Umbilical cord (tissue), 2 donors: ENCODE measurements around the gene FFAR3. TPM values are rescaled to one million over a fixed set of nuclear protein-coding genes. Genes with fewer than 3 reads are reported as not detected.

Experiments
- DNase-seq: peaks from one replicate; pipeline ENCODE4 v3.0.0-alpha.2; 2015; ENCODE audit warnings: low spot score
- total RNA-seq: library from RNA; depleted of rRNA; stranded (reverse); fragments of >200 nt; gene quantifications from one replicate; pipeline ENCODE4 v1.2.3, GENCODE V29; 2014; ENCODE audit warnings: low replicate concordance; ENCODE audit not compliant: insufficient read depth

Gene FFAR3, protein sequence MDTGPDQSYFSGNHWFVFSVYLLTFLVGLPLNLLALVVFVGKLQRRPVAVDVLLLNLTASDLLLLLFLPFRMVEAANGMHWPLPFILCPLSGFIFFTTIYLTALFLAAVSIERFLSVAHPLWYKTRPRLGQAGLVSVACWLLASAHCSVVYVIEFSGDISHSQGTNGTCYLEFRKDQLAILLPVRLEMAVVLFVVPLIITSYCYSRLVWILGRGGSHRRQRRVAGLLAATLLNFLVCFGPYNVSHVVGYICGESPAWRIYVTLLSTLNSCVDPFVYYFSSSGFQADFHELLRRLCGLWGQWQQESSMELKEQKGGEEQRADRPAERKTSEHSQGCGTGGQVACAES
- 7.0 TPM for total RNA-seq

DNA sequence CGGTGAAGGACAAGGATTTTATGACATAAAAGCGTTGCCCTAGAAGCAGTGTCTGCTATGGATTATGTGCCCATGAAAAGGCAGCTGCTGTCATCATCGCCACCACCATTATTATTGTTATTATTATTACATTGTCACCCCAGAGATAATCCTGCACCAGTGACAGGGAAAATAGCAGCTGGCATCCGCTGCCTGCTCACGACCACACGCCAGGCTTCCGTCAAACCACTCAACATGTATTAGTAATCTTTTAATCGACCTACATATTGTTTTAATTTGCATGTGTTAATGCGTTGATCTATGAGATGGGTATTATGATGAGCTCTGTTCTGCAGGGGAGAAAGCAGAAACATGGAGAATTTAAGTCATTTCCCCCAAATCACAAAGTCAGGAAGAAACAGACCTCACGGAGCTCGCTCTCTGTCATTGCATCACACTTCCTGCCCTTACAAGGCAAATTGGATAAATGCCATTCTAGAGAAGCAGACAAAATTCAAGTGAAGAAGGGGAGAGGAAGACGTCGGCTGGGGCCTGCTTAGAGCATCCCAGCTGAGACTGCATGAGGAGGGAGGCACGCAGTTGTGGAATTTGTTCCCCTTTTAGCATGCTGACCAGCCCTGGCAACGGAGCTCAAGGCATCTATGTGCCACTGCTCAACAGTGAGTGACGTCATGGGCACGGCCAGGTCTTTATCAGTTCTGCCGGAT, at the start of gene FFAR3:
FFAR3 (plus strand) TSS at position 594 of the 707 bp plus-strand sequence. CDS start 431 bp downstream, outside the sequence.
- peak; percentile 77 for DNase-seq

DNA sequence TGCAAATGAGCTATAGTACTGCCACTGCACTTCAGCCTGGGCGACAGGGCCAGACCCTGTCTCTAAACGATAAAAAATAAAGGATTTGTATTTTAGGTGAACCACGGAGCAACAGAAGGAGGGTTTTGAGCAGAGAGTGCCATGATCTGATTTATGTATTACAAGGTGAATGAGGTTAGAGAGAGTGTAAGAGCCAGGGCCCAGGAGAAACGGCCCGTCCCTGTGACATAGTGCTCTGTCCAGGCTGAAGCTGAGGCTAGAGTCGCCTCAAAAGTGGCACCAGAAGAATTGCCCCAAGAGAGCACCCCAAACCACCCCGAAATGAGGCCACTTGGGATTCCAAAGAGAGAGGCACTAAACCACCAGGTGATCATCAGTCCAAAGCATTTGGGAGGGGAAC, 49.4 kb upstream of the FFAR3 start:
- no peak for DNase-seq

DNA sequence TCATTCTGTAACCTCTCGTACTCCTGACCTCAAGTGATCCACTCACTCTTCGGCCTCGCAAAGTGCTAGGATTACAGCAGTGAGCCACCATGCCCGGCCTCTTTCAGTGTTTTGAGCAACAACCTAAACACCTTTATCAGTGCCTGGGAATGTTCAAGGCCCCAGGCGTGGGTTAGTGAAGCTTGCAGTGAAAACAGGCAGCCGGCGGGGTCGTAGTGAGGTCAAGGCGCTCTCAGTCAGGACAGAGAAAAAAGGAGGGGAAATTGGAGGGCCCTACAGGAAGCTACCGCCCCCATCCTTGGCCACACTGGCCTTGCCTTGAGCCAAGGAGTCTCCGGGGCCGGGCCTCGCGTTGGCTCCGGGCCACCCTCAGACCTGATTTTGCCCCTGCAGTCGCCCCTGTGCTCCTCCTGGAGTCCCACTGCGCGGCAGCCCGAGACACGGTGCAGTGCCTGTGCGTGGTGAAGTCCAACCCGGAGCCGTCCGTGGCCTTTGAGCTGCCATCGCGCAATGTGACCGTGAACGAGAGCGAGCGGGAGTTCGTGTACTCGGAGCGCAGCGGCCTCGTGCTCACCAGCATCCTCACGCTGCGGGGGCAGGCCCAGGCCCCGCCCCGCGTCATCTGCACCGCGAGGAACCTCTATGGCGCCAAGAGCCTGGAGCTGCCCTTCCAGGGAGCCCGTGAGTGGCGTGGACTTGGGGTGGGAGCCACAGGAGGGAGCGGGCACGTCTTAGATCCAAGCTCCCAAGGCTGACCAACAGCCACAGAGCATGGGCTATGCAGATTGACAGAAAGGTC, 48.6 kb upstream of the FFAR3 start:
- peak; percentile 89 for DNase-seq

DNA sequence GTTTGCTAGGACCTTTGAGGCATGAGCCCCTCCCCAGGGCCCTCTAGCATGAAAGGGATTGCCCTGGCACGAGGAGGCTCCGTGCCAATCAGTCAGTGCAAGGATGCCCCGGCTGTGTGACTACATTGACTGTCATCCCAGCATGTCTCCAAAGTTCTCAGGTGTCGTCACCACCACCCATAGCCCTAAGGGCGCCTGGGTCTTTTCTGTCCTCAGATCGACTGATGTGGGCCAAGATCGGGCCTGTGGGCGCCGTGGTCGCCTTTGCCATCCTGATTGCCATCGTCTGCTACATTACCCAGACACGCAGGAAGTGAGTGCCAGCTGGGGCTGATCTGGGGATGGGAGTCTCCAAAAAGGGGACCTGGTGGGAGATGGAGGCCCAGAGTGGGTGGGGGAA, 47.9 kb upstream of the FFAR3 start:
- no peak for DNase-seq

DNA sequence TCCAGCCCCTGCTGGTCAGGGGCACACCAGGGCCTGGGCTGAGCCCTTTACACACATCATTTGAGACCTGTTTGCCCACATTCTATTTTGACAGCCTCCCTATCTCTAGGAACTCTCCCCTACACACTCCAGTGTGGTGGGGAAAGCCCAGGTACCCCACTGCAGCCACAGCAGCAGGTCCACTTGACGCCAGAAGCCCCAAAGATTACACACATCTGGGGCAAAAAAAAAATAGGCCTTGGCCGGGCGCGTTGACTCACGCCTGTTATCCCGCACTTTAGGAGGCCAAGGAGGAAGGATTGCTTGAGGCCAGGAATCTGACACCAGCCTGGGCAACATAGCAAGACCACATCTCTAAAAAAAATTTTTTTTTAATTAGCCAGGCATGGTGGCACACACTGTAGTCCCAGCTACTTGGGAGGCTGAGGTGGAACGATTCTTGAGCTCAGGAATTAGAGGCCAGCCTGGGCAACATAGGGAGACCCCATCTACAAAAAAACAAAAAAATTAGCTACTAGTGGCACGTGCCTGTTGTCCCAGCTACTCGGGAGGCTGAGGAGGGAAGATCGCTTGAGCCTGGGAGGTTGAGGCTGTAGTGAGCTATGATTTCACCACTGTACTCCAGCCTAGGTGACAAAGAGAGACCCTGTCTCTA, 47.3 kb upstream of the FFAR3 start:
- no peak for DNase-seq

DNA sequence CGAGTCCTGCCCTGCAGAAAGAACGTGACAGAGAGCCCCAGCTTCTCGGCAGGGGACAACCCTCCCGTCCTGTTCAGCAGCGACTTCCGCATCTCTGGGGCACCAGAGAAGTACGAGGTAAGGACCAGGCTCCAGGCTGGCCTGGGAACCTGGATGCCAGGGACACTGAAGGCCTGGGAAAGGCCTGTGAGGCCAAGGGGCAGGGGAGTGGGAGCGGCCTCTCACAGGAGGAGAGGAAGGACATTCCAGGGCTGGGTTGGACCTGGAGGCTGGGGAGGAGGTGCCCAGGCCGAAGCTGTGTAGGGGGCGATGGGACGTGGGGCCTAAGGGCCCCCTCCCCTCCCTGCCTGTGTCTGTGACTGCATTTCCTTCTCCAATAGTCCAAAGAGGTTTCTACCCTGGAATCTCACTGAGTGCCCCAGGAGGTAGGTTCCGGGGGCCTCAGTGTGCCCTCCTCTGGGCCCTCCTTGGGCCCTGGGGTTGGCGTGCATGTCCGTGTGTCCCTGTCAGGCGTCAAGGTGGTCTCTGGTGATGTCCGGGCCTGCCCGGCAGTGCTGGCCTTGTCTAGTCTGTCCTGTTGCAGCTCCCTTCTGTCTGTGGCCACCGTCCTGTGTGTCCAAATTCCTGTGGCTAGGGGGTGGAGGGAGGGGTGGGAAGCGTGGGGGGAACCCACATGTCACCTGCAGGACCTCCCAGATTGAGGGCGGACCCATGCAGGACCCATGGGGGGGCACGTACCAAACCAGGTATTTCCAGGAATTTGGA, 46.2 kb upstream of the FFAR3 start:
- DNase-seq: no peak

DNA sequence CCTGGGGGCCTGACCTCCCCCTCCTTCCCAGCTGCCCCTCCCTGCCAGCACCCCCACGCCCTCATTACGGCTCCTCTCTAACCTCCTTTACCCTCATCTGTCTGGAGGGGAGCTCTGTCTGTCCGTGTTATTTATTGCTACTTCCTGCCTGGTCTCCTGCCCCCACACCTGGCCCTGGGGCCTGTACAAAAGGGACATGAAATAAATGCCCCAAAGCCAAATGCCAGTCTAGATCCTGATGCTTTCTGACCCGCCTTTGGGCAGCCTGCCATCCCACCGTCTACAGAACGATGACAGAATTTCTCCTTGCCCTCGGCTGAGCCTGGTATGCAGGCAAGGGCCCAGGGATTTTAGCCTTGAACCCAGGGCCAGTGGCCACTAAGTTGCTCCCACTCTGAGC, 44.7 kb upstream of the FFAR3 start:
- no peak for DNase-seq

DNA sequence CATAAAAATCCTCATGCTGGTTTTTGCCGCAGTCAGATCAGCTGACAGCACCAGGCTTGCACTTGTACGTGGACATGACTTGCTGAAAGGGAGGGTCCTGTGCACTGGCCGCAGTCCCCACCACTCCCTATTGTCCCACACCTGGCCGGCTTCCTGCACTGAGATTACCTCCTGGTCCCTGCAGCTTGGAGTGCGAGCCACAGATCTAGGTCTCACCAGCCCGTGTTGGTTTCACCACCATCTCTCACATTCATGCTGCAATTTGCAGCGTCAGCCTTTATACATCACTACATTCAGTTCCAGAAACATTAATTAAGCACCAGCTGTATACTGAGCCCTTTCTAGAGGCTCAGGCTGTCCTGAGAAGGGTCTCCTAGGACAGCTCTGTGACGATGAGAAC, 44.2 kb upstream of the FFAR3 start:
- no peak for DNase-seq

DNA sequence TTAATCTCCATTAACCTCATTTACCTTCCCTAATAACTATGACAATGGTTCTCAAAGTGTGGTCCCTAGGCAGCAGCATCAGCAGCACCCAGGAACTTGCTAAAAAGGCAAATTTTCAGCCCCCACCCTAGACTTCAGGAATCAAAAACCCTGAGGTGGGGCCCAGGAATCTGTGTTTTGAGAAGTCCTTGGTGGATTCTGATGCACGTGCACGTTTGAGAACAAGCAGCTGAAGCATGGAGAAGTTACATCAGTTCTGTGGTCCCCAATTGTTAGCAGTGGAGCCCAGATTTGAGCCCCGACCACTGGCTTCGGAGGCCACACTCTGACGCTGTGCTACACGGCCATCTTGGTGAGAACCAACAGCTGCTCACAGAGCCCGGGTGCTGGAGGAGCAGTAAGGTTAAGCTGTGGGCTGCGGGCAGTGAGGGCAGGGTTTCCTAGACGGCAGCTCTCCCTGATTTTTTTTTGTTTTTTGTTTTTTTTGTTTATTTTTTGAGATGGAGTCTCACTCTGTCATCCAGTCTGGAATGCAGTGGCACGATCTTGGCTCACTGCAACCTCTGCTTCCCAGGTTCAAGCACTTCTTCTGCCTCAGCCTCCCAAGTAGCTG, 43.3 kb upstream of the FFAR3 start:
- DNase-seq: no peak

DNA sequence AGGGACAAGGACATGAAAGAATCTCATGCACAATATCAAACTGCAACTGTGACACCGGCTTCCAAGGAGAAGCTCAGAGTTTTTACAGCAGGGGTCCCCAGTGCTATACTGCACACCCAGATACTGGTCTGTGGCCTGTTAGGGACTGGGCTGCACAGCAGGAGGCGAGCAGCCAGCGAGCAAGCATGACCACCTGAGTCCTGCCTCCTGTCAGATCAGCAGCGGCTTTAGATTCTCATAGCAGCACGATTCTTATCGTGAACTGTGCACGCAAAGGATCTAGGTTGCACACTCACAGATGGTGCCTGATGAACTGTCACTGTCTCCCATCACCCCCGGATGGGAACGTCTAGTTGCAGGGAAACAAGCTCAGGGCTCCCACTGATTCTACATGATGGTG, 42.4 kb upstream of the FFAR3 start:
- DNase-seq: no peak

DNA sequence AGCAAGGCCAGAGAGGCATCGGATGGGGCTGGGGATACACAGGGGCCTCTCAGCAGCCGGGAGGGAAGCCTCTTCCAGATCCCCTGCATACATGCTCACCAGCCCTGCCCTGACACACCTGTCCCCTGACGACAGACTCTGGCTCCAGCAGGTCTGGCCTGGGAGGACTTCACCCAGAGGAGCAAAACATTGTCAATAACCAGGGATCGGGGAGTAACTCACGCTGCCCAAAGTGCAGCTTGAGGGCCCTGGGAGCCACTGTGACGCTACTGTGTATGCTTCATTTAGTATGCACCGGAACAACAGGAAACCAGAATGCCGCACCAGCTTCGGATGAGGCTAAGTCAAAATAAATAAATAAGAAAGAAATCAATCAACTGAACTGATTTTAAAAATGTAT, 41.7 kb upstream of the FFAR3 start:
- no peak for DNase-seq

DNA sequence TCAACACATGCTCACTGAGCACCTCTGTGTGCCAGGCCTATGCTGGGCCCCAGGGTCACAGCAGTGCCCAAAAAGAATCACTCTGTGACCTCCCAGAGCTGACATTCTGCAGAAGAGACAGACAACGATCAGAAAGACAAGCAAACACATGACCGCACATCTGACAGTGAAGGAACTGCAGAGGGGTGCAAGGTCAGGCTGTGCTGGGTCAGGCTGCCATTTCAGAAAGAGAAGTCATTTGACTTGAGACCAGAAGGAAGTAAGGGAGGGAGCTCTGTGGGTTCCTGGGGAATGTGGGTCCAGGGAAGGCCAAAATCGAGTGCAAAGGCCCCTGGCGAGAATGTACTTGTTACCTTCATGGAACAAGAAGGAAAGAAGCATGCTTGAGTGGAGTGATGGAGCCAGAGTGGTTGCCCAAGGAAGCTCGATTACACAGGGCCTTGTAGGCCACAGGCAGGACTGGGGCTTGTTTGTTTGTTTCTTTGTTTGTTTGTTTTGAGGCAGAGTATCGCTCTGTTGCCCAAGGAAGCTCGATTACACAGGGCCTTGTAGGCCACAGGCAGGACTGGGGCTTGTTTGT, 40.7 kb upstream of the FFAR3 start:
- DNase-seq: no peak

DNA sequence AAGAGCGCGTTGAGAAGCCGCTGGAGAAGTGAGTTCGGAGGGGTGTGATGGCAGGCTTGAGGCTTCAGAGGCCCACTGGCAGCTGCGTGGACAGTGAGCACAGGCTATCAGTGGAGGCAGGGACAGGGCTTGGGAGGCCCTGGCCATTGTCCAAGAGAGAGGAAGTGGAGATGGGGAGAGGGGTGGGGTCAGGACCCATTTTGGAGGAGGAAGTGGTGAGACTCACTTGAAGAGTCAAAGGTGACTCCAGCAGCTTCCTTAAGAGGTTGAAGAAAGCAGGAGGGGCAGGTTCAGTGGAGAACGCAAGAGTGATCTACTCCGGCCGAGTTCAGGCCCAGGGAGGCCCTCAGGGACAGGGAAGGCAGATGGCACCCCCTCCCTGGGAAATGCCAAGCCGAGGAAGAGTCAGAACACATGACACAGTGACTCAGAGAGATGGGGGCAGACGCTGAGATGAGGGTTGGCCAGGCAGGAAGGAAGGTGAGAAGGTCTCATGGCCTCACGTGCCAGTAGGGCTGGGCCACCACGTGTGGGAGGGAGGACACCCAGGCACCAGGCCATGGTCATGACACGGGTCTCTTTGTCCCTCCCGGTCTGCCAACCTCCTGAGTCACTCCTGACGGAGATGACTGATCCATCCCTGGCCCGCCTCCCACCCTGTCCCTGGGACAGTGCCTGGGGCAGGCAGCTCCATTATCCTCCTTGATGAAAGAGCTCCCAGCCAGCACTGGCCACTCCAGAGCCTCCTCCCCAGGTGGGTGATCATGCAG, 39.4 kb upstream of the FFAR3 start:
- DNase-seq: no peak

DNA sequence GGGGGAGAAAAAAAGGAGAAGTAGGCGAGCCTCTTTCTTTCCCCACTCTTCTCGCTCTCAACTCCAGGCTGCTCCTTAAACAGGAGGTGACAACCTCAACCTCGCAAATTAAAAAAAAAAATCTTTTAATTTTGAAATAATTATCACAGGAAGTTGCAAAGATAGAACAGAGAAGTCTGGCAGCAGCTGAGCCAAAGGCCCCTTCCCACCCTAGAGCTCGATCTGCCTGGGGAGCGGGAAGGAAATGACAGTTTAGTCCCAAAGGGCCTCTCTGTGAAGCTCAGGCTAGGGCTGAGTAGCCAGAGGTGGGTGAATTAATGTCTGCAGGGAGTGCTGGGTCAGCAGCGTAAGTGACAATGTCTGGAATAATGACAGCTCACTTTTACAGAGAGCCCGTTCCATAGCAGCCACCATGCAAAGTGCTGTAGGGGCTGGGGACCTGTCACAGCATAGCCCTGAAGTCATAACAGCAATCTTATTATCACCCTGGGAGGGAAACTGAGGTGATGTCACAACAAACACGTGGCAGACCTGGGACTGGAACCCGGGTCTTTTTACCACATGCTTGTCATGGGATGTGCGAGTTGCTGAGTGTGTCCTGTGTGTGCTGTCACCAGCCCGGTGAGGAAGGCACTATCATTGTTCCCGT, 38.1 kb upstream of the FFAR3 start:
- no peak for DNase-seq

DNA sequence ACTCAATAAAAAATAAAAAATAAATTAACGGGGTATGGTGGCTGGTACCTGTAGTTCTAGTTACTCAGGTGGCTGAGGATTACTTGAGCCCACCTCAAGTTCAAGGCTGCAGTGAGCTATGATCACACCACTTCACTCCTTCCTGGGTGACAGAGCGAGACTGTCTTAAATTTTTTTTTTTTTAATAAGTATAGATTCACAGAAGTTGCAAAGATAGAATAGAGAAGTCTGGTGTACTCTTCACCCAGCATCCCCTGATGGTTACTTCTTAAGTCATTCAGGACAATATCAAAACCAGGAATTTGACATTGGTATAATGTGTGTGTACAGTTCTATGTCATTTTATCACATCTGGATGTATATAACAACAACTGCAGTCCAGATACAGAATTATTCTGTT, 37.0 kb upstream of the FFAR3 start:
- DNase-seq: no peak

DNA sequence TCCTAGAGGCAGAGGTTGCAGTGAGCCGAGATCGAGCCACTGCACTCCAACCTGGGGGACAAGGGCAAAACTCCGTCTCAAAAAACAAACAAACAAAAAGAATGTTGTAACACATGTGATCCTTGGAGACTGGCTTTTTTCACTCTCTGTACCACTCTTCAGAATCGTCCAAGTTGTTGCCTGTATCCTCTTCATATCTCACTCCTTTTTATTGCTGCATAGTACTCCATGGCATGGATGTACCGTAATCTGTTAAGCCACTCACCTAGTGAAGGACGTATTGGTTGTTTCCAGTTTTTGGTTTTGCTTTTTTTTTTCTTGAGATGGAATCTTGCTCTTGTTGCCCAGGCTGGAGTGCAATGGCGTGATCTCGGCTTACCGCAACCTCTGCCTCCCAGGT, 36.2 kb upstream of the FFAR3 start:
- no peak for DNase-seq

DNA sequence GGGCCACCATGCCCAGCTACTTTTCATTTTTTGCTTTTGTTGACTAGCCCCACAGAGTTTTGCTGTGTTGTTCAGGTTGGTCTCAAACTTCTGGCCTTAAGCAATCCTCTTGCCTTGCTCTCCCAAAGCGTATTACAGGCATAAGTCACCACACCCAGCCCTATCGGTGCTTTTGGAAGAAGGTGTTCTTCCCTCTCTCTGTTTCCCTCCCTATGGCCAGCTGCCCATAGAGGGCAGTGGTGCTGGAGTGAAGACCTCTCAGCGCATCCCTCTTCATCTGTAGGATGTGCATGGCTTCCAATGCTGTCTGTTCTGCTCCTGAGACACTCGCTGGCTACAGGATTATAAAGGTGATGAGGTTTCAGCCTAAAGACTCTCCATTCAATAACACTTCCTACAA, 30.6 kb upstream of the FFAR3 start:
- DNase-seq: no peak

DNA sequence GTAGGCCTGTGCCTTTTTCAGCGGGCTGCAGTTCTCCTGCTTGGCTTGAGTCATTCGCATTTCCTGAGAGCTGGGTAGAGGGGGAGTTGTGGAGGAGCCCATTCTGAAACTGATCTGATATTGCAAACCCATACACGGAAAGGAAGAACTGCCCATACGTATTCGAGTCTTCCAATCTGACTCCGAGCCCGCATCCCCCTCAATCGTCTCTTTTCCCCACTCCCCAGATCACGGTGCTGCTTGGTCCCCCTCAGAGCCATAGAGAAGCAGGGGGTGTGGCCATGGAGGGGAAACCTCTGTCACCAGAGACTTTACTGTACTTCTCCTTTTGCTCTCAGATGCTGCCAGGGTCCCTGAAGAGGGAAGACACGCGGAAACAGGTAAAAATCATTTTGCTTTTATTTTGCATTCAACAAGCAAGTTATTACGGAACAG, 29.4 kb upstream of the FFAR3 start, which contains the start of gene CD22:
CD22 (plus strand) TSS at position 337 of the 435 bp plus-strand sequence. CDS start 2,854 bp downstream, outside the sequence.
- no peak for DNase-seq

DNA sequence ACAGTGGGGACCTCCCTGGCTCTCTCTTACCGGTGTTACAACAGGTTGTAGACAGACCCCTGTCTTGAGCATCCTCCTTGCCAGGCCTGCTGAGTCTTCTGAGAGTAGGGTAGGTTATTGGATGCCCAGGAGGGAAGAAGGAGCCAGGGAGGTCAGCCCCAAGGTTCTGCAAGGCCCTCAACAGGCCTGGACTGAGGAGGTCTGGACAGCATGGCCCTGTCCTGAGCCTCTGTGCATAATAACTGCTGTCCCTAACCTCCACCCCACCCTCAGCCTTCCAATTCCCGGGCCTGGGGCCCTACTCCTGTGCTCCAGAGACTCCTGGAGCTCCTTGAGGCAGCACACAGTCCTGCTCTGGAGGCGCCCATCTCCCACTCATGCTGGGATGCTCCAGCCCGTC, 28.9 kb upstream of the FFAR3 start:
- DNase-seq: no peak
